ENCODE measurements around the gene FAM50B.
A peak's percentile ranks its signal among the peaks of the same experiment; 100 is the strongest.

The FAM50B gene

GRCh38 chr6:3894590-3895311 lies 45.6 kb downstream of the FAM50B start:
- DNase-seq (ENCODE audit: low spot score), result no peak

GRCh38 chr6:3895312-3895653 lies 46.1 kb downstream of the FAM50B start:
- no peak for DNase-seq (ENCODE audit: low spot score)

GRCh38 chr6:3895805-3896204 lies 46.6 kb downstream of the FAM50B start:
- DNase-seq (ENCODE audit: low spot score), result no peak

- DNase-seq (ENCODE audit: low spot score), result peak; percentile 51
These were observed 49.3 kb downstream of the FAM50B start for GRCh38 chr6:3898265-3898994.

- DNase-seq (ENCODE audit: low spot score), result no peak
These were observed 49.9 kb downstream of the FAM50B start for GRCh38 chr6:3899061-3899460.

GRCh38 chr6:3899970-3900439 lies 50.8 kb downstream of the FAM50B start:
- no peak for DNase-seq (ENCODE audit: low spot score)

All from AG08395 (cell line).